Esophagus squamous epithelium (tissue), 5 donors: ENCODE results near the gene ANKAR. TPM values are rescaled to one million over a fixed set of nuclear protein-coding genes. Genes with fewer than 3 reads are reported as not detected.

ENCODE experiments used
- DNase-seq: peaks from one replicate; lab custom pipeline; 2025; lab: John Stamatoyannopoulos, UW
- H3K27ac ChIP-seq, 4 donors: fragments of 200-600 bp; sonication (generic); one replicate each; pipeline ENCODE4 v1.5.1; 2016 to 2019; ENCODE audit warnings: mild to moderate bottlenecking in 1 of 4
- H3K27me3 ChIP-seq, 4 donors: fragments of 200-600 bp; sonication (generic); 1 replicate in 3 of 4; 2 replicates in 1 of 4; pipeline versions ENCODE4 v1.5.1 to v1.6.0; 2017 to 2021; ENCODE audit warnings: antibody characterized with exemption in 1 of 4
- H3K36me3 ChIP-seq, 3 donors: fragments of 200-600 bp; sonication (generic); one replicate each; pipeline ENCODE4 v1.5.1; 2016 to 2019
- H3K4me1 ChIP-seq, 3 donors: fragments of 200-600 bp; sonication (generic); one replicate each; pipeline ENCODE4 v1.5.1; 2017 to 2019
- H3K4me3 ChIP-seq, 4 donors: fragments of 200-600 bp; sonication (generic); 1 replicate in 3 of 4; 2 replicates in 1 of 4; pipeline ENCODE4 v1.5.1; 2016 to 2019; ENCODE audit warnings: mild to moderate bottlenecking in 2 of 4, moderate library complexity in 1 of 4
- H3K9me3 ChIP-seq, 3 donors: fragments of 200-600 bp; sonication (generic); one replicate each; pipeline ENCODE4 v1.5.1; 2016 to 2019
- POLR2A ChIP-seq, 4 donors: fragments of 450-650 bp; IDR thresholded peaks; one replicate each; pipeline ENCODE4 v1.6.1; 2017; ENCODE audit warnings: antibody characterized with exemption in 4 of 4, mild to moderate bottlenecking in 4 of 4, moderate library complexity in 3 of 4
- intact Hi-C: fragments of 100-400 bp; cut with DNase I; formaldehyde crosslinking; loops from one replicate; pipeline ENCODE4 v1.15.0; 2022
- total RNA-seq, 4 donors: library from RNA; depleted of rRNA; stranded (reverse); fragments of >200 nt; gene quantifications; one replicate each; pipeline ENCODE4 v1.1.0, GENCODE V29; 2016
- TF ChIP-seq, protein P1 (sequence below), 6 experiments: fragments of 450-650 bp in 4 of 6; fragments of 200-600 bp in 2 of 6; sonication (generic) in 2 of 6; IDR thresholded peaks; one replicate each; pipeline ENCODE4 v1.5.1; 2016 to 2019; ENCODE audit warnings: antibody characterized with exemption in 6 of 6, mild to moderate bottlenecking in 4 of 6, moderate library complexity in 4 of 6
- donor health status: DM: yes; HTN: yes; CAD: no.

Gene ANKAR
- total RNA-seq, 4 donors from 2014 or later: 1.4 to 10.7 (median 1.9) TPM

GRCh38 chr2:189723192-189723591 lies 48.7 kb downstream of the ANKAR start:
- Histone ChIP-seq H3K27ac (no peak overlapping the region), H3K4me3 (no peak overlapping the region), H3K36me3 (peaks cover 0 to 4% (median 0%) of the 10 kb centered on the region in 3 donors), H3K9me3 (no peaks in the 10 kb centered on the region), H3K27me3 (no peaks in the 10 kb centered on the region), H3K4me1 (no peaks in the 10 kb centered on the region)
- no peak for TF ChIP-seq POLR2A (IDR thresholded peaks at IDR 0.05)
- TF ChIP-seq, protein P1, sequence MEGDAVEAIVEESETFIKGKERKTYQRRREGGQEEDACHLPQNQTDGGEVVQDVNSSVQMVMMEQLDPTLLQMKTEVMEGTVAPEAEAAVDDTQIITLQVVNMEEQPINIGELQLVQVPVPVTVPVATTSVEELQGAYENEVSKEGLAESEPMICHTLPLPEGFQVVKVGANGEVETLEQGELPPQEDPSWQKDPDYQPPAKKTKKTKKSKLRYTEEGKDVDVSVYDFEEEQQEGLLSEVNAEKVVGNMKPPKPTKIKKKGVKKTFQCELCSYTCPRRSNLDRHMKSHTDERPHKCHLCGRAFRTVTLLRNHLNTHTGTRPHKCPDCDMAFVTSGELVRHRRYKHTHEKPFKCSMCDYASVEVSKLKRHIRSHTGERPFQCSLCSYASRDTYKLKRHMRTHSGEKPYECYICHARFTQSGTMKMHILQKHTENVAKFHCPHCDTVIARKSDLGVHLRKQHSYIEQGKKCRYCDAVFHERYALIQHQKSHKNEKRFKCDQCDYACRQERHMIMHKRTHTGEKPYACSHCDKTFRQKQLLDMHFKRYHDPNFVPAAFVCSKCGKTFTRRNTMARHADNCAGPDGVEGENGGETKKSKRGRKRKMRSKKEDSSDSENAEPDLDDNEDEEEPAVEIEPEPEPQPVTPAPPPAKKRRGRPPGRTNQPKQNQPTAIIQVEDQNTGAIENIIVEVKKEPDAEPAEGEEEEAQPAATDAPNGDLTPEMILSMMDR (IDR thresholded peaks at IDR 0.05): no peak
- intact Hi-C loops: no loop called here
- DNase-seq: no peak

Other genes starting within 250 kb of the ANKAR start
- 10 to 100 TPM; 15.8 to 44.4 (median 30.6) TPM for gene WDR75, start 233.2 kb upstream of the ANKAR start, total RNA-seq
- gene SLC40A1, start 93.9 kb upstream of the ANKAR start, total RNA-seq: 10 to 100 TPM in 2 of 4 donors, 1 to 10 TPM in 2; 5.4 to 34.1 (median 19.1) TPM
- 10 to 100 TPM; 32.4 to 72.0 (median 38.0) TPM for gene ASNSD1, start 13.2 kb upstream of the ANKAR start, total RNA-seq
- gene OSGEPL1, start 88.1 kb downstream of the ANKAR start, total RNA-seq: 1 to 10 TPM; 2.8 to 8.7 (median 5.0) TPM
- 10 to 100 TPM; 12.5 to 62.0 (median 38.7) TPM for gene ORMDL1, start 109.7 kb downstream of the ANKAR start, total RNA-seq
- 10 to 100 TPM in 3 of 4 donors, 1 to 10 TPM in 1; 6.3 to 15.4 (median 13.2) TPM for gene PMS1, start 109.8 kb downstream of the ANKAR start, total RNA-seq